Measurements from ENCODE around the gene ITPRIPL1.

Gene ITPRIPL1

DNA sequence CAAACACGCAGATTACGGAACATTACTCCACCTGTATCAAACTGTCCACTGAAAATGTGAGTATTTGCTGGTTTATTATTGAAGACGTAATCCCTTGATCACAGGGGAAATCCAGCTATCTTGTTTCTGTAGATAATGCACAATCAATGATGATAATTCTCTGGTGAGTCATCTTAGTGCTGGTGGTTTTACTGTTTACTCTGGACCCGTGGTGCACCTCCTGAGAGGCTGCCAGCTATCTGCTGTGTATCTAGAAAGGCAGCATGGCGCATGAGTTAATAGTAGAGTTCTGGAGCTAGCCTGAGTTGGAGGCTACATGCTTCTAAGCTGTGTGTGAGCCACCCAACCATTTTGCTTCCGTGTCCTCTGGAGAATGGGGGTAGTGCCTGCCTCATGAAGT lies 17.0 kb downstream of the ITPRIPL1 start:
- Histone ChIP-seq H3K27ac (ENCODE audit: low read length) (no peak overlapping the region), H3K27me3 (ENCODE audit: control insufficient read depth, insufficient read depth, low read length) (no peaks in the 10 kb centered on the region), H3K36me3 (ENCODE audit: control insufficient read depth, low read depth, low read length) (peaks cover 63% of the 10 kb centered on the region), H3K9me3 (ENCODE audit: control insufficient read depth, low read depth, low read length) (no peaks in the 10 kb centered on the region), H3K4me1 (ENCODE audit: control insufficient read depth, low read depth, low read length) (no peaks in the 10 kb centered on the region), H3K4me3 (ENCODE audit: low read length) (no peak overlapping the region), H3K9ac (ENCODE audit: low read length) (no peak overlapping the region)

GRCh38 chr2:96344011-96344410 lies 18.9 kb downstream of the ITPRIPL1 start:
- no peaks in the 10 kb centered on the region for H3K4me1 ChIP-seq (ENCODE audit: control insufficient read depth, low read depth, low read length)
- H3K27me3 ChIP-seq (ENCODE audit: control insufficient read depth, insufficient read depth, low read length), result no peaks in the 10 kb centered on the region
- H3K9ac ChIP-seq (ENCODE audit: low read length), result no peak overlapping the region
- no peak overlapping the region for H3K4me3 ChIP-seq (ENCODE audit: low read length)
- H3K27ac ChIP-seq (ENCODE audit: low read length), result no peak overlapping the region
- no peaks in the 10 kb centered on the region for H3K9me3 ChIP-seq (ENCODE audit: control insufficient read depth, low read depth, low read length)
- peaks cover 72% of the 10 kb centered on the region for H3K36me3 ChIP-seq (ENCODE audit: control insufficient read depth, low read depth, low read length)

DNA sequence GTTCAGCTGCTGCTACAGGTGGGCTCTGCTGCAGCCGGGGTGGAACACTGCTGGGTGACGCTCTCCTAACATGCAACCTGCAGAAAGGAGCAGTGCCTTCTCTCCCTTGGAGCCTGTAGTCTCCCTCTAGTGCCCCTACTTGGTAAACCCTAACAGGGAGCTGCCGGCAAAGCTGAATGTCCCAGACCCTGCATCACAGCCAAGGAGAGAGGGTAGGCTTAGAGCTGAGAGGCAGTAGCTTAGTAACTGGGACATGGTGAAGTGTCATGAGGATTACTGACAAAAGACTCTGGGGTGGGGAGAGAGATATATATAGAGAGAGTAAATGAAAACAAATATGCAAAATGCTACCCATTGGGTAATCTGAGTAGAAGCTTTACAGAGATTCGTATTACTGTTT lies 20.3 kb downstream of the ITPRIPL1 start:
- Histone ChIP-seq H3K9me3 (ENCODE audit: control insufficient read depth, low read depth, low read length) (no peaks in the 10 kb centered on the region), H3K36me3 (ENCODE audit: control insufficient read depth, low read depth, low read length) (peaks cover 87% of the 10 kb centered on the region), H3K27ac (ENCODE audit: low read length) (no peak overlapping the region), H3K27me3 (ENCODE audit: control insufficient read depth, insufficient read depth, low read length) (no peaks in the 10 kb centered on the region), H3K9ac (ENCODE audit: low read length) (no peak overlapping the region), H3K4me1 (ENCODE audit: control insufficient read depth, low read depth, low read length) (no peaks in the 10 kb centered on the region), H3K4me3 (ENCODE audit: low read length) (no peak overlapping the region)

- H3K27me3 ChIP-seq (ENCODE audit: control insufficient read depth, insufficient read depth, low read length), result no peaks in the 10 kb centered on the region
- no peak overlapping the region for H3K9ac ChIP-seq (ENCODE audit: low read length)
- no peak overlapping the region for H3K27ac ChIP-seq (ENCODE audit: low read length)
- H3K36me3 ChIP-seq (ENCODE audit: control insufficient read depth, low read depth, low read length), result peaks cover 90% of the 10 kb centered on the region
- H3K4me3 ChIP-seq (ENCODE audit: low read length), result no peak overlapping the region
- no peaks in the 10 kb centered on the region for H3K4me1 ChIP-seq (ENCODE audit: control insufficient read depth, low read depth, low read length)
- no peaks in the 10 kb centered on the region for H3K9me3 ChIP-seq (ENCODE audit: control insufficient read depth, low read depth, low read length)
These were observed 20.8 kb downstream of the ITPRIPL1 start for GRCh38 chr2:96345868-96346462.

DNA sequence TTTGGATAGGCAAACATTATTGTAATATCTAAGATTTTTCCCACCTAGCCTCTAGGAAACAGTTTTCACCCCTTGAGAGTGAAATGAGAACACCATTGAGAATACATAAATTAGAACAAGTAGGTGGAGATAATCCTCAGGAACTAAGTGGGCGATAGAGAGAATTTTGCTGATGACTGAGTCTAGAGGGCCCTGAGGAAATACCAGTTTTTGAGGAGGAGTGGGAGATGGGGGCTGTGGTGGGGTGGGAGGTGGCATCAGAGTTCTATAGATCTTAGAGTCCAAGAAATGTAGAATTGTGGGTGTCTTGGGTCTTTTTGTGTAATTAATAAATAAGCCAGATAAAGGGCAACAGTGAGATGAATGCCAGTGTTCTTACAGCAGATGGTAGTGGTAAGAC lies 22.3 kb downstream of the ITPRIPL1 start:
- Histone ChIP-seq H3K9ac (ENCODE audit: low read length) (no peak overlapping the region), H3K36me3 (ENCODE audit: control insufficient read depth, low read depth, low read length) (peaks cover 87% of the 10 kb centered on the region), H3K27me3 (ENCODE audit: control insufficient read depth, insufficient read depth, low read length) (no peaks in the 10 kb centered on the region), H3K4me3 (ENCODE audit: low read length) (no peak overlapping the region), H3K4me1 (ENCODE audit: control insufficient read depth, low read depth, low read length) (no peaks in the 10 kb centered on the region), H3K9me3 (ENCODE audit: control insufficient read depth, low read depth, low read length) (no peaks in the 10 kb centered on the region), H3K27ac (ENCODE audit: low read length) (no peak overlapping the region)

GRCh38 chr2:96353032-96353561 lies 28.0 kb downstream of the ITPRIPL1 start:
- no peaks in the 10 kb centered on the region for H3K27me3 ChIP-seq (ENCODE audit: control insufficient read depth, insufficient read depth, low read length)
- H3K9ac ChIP-seq (ENCODE audit: low read length), result no peak overlapping the region
- no peak overlapping the region for H3K27ac ChIP-seq (ENCODE audit: low read length)
- H3K4me1 ChIP-seq (ENCODE audit: control insufficient read depth, low read depth, low read length), result no peaks in the 10 kb centered on the region
- H3K36me3 ChIP-seq (ENCODE audit: control insufficient read depth, low read depth, low read length), result peaks cover 69% of the 10 kb centered on the region
- H3K4me3 ChIP-seq (ENCODE audit: low read length), result no peak overlapping the region
- no peaks in the 10 kb centered on the region for H3K9me3 ChIP-seq (ENCODE audit: control insufficient read depth, low read depth, low read length)

DNA sequence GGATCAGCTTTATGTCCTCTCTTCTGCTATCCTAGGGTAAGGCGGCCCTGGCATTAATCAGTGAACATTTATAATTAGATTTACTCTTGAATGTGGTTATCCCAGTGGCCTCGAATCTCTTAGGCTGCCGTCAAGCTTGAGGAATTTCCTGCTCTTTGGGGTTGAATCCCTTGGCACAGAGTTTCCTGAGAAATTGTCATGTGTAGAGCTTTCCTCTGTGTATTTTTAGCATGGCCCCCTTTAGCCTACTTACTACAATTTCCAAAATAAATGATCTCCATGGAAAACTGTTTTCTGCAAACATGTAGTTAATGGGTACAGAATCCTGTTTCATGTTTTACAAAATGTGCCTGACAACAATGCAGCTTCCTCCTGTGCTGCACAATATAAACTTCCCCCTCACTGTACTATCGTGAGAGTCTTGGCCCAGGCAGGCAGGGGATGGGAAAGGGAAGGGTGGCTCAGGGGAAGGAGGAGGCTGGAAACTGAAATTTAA lies 28.5 kb downstream of the ITPRIPL1 start:
- peaks cover 69% of the 10 kb centered on the region for H3K36me3 ChIP-seq (ENCODE audit: control insufficient read depth, low read depth, low read length)
- no peaks in the 10 kb centered on the region for H3K27me3 ChIP-seq (ENCODE audit: control insufficient read depth, insufficient read depth, low read length)
- H3K9me3 ChIP-seq (ENCODE audit: control insufficient read depth, low read depth, low read length), result no peaks in the 10 kb centered on the region
- no peak overlapping the region for H3K4me3 ChIP-seq (ENCODE audit: low read length)
- H3K27ac ChIP-seq (ENCODE audit: low read length), result no peak overlapping the region
- H3K9ac ChIP-seq (ENCODE audit: low read length), result no peak overlapping the region
- H3K4me1 ChIP-seq (ENCODE audit: control insufficient read depth, low read depth, low read length), result no peaks in the 10 kb centered on the region

- H3K4me3 ChIP-seq (ENCODE audit: low read length), result no peak overlapping the region
- no peaks in the 10 kb centered on the region for H3K4me1 ChIP-seq (ENCODE audit: control insufficient read depth, low read depth, low read length)
- peaks cover 69% of the 10 kb centered on the region for H3K36me3 ChIP-seq (ENCODE audit: control insufficient read depth, low read depth, low read length)
- no peaks in the 10 kb centered on the region for H3K27me3 ChIP-seq (ENCODE audit: control insufficient read depth, insufficient read depth, low read length)
- no peaks in the 10 kb centered on the region for H3K9me3 ChIP-seq (ENCODE audit: control insufficient read depth, low read depth, low read length)
- no peak overlapping the region for H3K27ac ChIP-seq (ENCODE audit: low read length)
- H3K9ac ChIP-seq (ENCODE audit: low read length), result no peak overlapping the region
These were observed 29.4 kb downstream of the ITPRIPL1 start for GRCh38 chr2:96354492-96354891.

GRCh38 chr2:96356889-96357288 lies 31.8 kb downstream of the ITPRIPL1 start:
- Histone ChIP-seq H3K27me3 (ENCODE audit: control insufficient read depth, insufficient read depth, low read length) (no peaks in the 10 kb centered on the region), H3K9ac (ENCODE audit: low read length) (no peak overlapping the region), H3K36me3 (ENCODE audit: control insufficient read depth, low read depth, low read length) (peaks cover 68% of the 10 kb centered on the region), H3K27ac (ENCODE audit: low read length) (no peak overlapping the region), H3K4me3 (ENCODE audit: low read length) (no peak overlapping the region), H3K9me3 (ENCODE audit: control insufficient read depth, low read depth, low read length) (no peaks in the 10 kb centered on the region), H3K4me1 (ENCODE audit: control insufficient read depth, low read depth, low read length) (no peaks in the 10 kb centered on the region)

DNA sequence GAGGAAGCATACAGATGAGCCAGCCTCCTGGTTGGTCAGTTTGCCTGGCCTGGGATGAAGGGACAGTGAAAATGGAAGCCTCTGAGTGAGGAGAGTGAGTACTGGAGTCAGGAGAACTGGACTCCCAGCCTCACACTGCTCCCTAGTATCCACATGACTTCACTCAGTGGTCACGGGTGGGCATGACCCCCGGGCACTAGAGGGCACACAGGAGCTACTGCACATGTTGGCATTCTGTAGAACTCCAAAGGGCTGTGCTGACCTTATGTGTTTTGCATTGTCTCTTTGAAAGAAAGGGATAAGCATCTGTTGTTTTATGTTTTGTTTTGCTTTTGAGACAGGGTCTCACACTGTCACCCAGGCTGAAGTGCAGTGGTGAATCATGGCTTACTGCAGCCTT lies 34.2 kb downstream of the ITPRIPL1 start:
- no peaks in the 10 kb centered on the region for H3K27me3 ChIP-seq (ENCODE audit: control insufficient read depth, insufficient read depth, low read length)
- peaks cover 69% of the 10 kb centered on the region for H3K36me3 ChIP-seq (ENCODE audit: control insufficient read depth, low read depth, low read length)
- H3K27ac ChIP-seq (ENCODE audit: low read length), result no peak overlapping the region

GRCh38 chr2:96359866-96360265 lies 34.7 kb downstream of the ITPRIPL1 start:
- Histone ChIP-seq H3K4me3 (ENCODE audit: low read length) (no peak overlapping the region), H3K9ac (ENCODE audit: low read length) (no peak overlapping the region), H3K27me3 (ENCODE audit: control insufficient read depth, insufficient read depth, low read length) (no peaks in the 10 kb centered on the region), H3K4me1 (ENCODE audit: control insufficient read depth, low read depth, low read length) (no peaks in the 10 kb centered on the region), H3K36me3 (ENCODE audit: control insufficient read depth, low read depth, low read length) (peaks cover 69% of the 10 kb centered on the region), H3K9me3 (ENCODE audit: control insufficient read depth, low read depth, low read length) (no peaks in the 10 kb centered on the region), H3K27ac (ENCODE audit: low read length) (no peak overlapping the region)

More for the DNA sequence above, 34.2 kb downstream of the ITPRIPL1 start:
- Histone ChIP-seq H3K4me1 (ENCODE audit: control insufficient read depth, low read depth, low read length) (no peaks in the 10 kb centered on the region), H3K9me3 (ENCODE audit: control insufficient read depth, low read depth, low read length) (no peaks in the 10 kb centered on the region), H3K4me3 (ENCODE audit: low read length) (no peak overlapping the region), H3K9ac (ENCODE audit: low read length) (no peak overlapping the region)

GRCh38 chr2:96361751-96362150 lies 36.6 kb downstream of the ITPRIPL1 start:
- H3K27ac ChIP-seq (ENCODE audit: low read length), result no peak overlapping the region
- no peaks in the 10 kb centered on the region for H3K27me3 ChIP-seq (ENCODE audit: control insufficient read depth, insufficient read depth, low read length)
- no peaks in the 10 kb centered on the region for H3K4me1 ChIP-seq (ENCODE audit: control insufficient read depth, low read depth, low read length)
- H3K4me3 ChIP-seq (ENCODE audit: low read length), result no peak overlapping the region
- H3K9ac ChIP-seq (ENCODE audit: low read length), result no peak overlapping the region
- peaks cover 76% of the 10 kb centered on the region for H3K36me3 ChIP-seq (ENCODE audit: control insufficient read depth, low read depth, low read length)
- H3K9me3 ChIP-seq (ENCODE audit: control insufficient read depth, low read depth, low read length), result no peaks in the 10 kb centered on the region

All from iPS-18a (cell line).